Mucosa of descending colon (tissue), 3 donors: ENCODE data around the gene LACTBL1. TPM values are rescaled to one million over a fixed set of nuclear protein-coding genes. Genes with fewer than 3 reads are reported as not detected.

Experiments used
- ATAC-seq: fragments of 200-7000 bp; cut with Tn5 transposase; one replicate; pipeline ENCODE4 v1.9.1; 2020; ENCODE audit warnings: mild to moderate bottlenecking, moderate library complexity
- DNase-seq, 3 donors: peaks; one replicate each; pipeline ENCODE4 v3.0.0-alpha.2; 2020
- H3K36me3 ChIP-seq: fragments of 200-600 bp; one replicate; pipeline ENCODE4 v1.8.0; 2021; ENCODE audit warnings: low read depth, mild to moderate bottlenecking
- H3K4me1 ChIP-seq: fragments of 200-600 bp; one replicate; pipeline ENCODE4 v1.8.0; 2021; ENCODE audit warnings: low read depth, mild to moderate bottlenecking
- H3K4me3 ChIP-seq: fragments of 200-600 bp; one replicate; pipeline ENCODE4 v1.8.0; 2021; ENCODE audit warnings: mild to moderate bottlenecking
- H3K9me3 ChIP-seq: fragments of 200-600 bp; one replicate; pipeline ENCODE4 v1.8.0; 2021; ENCODE audit warnings: mild to moderate bottlenecking
- intact Hi-C, 2 donors: fragments of 100-400 bp; cut with DNase I in 1 of 2; cut with micrococcal nuclease in 1 of 2; formaldehyde crosslinking; loops; one replicate each; pipeline versions ENCODE4 v1.11.0 to v1.11.1; 2022; cut with DNase I, micrococcal nuclease
- total RNA-seq, 3 donors: library from RNA; stranded (reverse); fragmentation: NEBNext Ultra II Directional in 2 of 3; extraction: Animal tissue kit (Norgen Biotek cat#: 25700) in 2 of 3; gene quantifications; one replicate each; pipeline versions ENCODE4 v1.2.1 to v1.2.4, GENCODE V29; 2021 to 2023
- TF ChIP-seq, protein P1 (sequence below): fragments of 200-600 bp; IDR thresholded peaks from one replicate; pipeline ENCODE4 v1.8.0; 2022; ENCODE audit warnings: antibody characterized with exemption, mild to moderate bottlenecking
- donor health status: DM: no; HTN: no; CAD: no; lungs with moderate emphysema.
- donor health status: DM: no; HTN: no; CAD: no.
- donor health status: DM: no; HTN: yes; CAD: no.

LACTBL1 gene
- total RNA-seq, 3 donors from 2014 or later, result not detected

DNA sequence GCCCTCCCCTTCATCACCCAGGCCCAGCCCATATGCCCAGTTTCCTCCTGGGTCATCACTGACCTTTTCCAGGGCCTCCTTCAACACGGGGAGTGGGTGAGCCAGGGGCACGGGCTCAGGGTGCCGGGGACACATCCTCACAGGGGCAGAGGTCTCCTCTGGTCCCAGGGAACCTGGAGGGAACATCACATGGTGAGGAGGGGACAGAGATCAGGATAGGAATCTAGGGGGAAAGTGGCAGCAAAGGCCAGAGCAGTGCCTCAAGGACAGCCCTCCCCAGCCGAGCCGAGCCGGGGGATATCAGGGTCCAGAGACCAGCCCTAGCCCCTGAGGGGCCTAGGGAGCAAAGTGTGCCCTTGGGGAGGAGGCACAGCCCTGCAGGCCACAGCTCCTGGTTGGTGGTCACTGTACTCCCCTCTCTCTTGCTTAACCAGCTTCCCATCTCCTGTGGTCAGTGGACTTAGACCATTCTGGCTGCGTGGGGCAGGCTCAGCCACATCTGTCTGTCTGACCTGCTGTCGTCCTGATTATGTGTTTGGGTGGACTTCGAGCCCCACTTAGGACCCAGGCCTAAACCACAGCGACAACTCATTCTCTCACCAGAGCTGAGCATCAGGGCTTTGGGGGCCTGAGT is 9.5 kb downstream of the LACTBL1 start:
- no peaks in the 10 kb centered on the region for H3K9me3 ChIP-seq
- intact Hi-C loops, result no loop called here
- no peaks in the 10 kb centered on the region for H3K4me1 ChIP-seq
- H3K4me3 ChIP-seq, result no peak overlapping the region
- no peak for DNase-seq
- no peak for ATAC-seq
- no peaks in the 10 kb centered on the region for H3K36me3 ChIP-seq
- TF ChIP-seq, protein P1, sequence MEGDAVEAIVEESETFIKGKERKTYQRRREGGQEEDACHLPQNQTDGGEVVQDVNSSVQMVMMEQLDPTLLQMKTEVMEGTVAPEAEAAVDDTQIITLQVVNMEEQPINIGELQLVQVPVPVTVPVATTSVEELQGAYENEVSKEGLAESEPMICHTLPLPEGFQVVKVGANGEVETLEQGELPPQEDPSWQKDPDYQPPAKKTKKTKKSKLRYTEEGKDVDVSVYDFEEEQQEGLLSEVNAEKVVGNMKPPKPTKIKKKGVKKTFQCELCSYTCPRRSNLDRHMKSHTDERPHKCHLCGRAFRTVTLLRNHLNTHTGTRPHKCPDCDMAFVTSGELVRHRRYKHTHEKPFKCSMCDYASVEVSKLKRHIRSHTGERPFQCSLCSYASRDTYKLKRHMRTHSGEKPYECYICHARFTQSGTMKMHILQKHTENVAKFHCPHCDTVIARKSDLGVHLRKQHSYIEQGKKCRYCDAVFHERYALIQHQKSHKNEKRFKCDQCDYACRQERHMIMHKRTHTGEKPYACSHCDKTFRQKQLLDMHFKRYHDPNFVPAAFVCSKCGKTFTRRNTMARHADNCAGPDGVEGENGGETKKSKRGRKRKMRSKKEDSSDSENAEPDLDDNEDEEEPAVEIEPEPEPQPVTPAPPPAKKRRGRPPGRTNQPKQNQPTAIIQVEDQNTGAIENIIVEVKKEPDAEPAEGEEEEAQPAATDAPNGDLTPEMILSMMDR, result no peak

DNA sequence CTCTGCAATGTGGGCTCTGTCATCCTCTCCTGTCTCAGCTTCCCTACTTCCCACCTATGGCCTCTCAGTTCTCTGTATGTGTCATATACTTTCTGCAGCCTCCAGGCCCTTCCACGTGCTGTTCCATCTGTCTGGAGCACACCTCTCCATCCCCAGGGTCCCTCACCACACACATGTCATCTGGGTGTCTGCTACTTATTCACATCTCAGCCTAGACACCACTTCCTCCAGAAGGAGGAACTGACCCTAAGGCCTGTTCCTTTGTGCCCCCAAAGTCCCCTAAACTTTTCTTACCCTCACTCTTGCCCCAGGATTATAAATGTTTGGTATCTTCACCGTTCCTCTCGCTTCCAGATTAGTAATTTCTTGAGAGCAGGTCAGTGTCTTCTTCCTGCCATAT is 10.1 kb downstream of the LACTBL1 start:
- no peak for ATAC-seq
- Histone ChIP-seq H3K4me3 (no peak overlapping the region), H3K36me3 (no peaks in the 10 kb centered on the region), H3K4me1 (no peaks in the 10 kb centered on the region), H3K9me3 (no peaks in the 10 kb centered on the region)
- intact Hi-C loops, result no loop called here
- TF ChIP-seq, protein P1, result no peak
- DNase-seq, result no peak

DNA sequence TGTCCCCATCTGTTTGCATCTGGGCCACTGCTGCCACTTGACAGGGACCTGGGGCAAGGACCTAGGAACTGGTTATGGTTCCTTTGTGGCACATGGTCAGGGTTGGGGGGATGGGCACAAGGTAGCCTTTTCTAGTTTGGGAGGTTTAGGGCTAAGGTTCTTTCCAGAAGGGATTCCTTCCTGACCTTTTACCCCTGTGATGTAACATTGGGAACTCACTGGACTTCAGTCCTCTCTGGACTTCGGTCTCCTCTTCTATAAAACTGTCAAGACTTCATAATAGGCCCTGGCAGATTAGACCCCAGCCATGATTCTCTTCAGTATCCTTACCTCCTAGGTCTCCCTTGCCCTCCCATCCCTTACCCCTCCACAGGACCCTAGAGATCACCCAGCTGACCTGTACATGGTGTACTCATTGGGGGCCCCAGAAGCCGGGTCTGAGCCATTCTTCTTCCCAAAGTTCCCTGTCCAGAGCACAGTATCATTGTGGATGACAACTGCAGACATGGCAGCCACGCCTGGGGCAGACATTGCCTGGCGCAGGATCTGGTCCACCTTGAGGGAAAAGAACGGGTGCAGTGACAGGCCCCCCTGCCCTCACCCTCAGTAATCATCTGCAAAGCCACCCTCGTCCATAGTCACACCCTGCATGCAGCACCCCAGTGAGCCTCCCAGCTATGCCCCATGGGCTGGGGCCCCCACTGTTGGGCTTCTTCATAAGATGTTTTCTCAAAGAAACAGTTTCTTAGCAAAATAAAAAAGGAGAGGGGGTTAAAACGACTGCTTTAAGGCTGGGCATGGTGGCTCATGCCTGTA is 12.9 kb downstream of the LACTBL1 start:
- Histone ChIP-seq H3K4me1 (no peaks in the 10 kb centered on the region), H3K4me3 (no peak overlapping the region), H3K9me3 (no peaks in the 10 kb centered on the region), H3K36me3 (no peaks in the 10 kb centered on the region)
- DNase-seq, result no peak
- no peak for ATAC-seq
- intact Hi-C loops, result no loop called here
- TF ChIP-seq, protein P1, result no peak

DNA sequence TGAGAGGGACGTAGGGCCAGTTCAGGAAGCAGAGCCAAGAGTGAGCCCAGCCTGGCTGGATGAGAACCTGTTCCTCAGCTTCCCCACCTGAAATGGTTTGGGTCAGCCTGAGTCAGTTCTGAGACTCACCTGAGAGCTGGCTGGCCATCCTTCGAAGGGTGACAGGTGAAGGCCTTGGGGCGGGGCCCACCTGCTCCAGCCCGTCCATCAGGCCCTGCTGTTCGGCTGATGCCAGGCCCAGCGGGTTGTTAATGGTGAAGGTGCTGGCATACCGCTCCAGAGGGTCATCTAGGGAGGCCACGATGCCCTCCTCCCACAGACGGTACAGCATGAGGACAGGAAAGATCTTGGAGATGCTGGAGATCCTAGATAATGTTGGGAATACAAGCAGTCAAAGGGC is 14.1 kb downstream of the LACTBL1 start:
- Histone ChIP-seq H3K36me3 (no peaks in the 10 kb centered on the region), H3K4me1 (no peaks in the 10 kb centered on the region), H3K4me3 (no peak overlapping the region), H3K9me3 (no peaks in the 10 kb centered on the region)
- intact Hi-C loops, result no loop called here
- no peak for ATAC-seq
- DNase-seq, result no peak
- TF ChIP-seq, protein P1, result no peak

DNA sequence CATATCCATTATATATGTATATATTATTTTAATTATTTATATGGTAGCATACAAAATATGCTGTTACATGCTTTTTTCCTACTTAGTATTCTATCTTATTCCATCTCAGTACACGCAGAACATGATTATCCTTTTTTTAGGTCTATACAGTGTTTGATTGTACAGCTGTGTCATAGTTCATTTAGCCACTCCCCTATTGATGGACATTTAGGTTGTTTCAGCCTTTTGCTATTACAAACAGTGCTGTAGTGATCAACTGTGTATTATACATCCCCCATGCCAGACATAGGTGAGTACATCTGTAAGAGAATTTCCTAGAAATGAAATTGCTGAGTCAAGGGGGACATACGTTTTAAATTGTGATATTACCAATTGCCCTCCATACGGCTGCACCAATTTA is 15.6 kb downstream of the LACTBL1 start:
- ATAC-seq, result no peak
- TF ChIP-seq, protein P1, result no peak

More for the DNA sequence above, 15.6 kb downstream of the LACTBL1 start:
- intact Hi-C loops, result no loop called here
- no peak for DNase-seq
- H3K4me3 ChIP-seq, result no peak overlapping the region
- H3K4me1 ChIP-seq, result no peaks in the 10 kb centered on the region
- no peaks in the 10 kb centered on the region for H3K36me3 ChIP-seq
- no peaks in the 10 kb centered on the region for H3K9me3 ChIP-seq
